ENCODE measurements around the gene FERD3L. TPM values are rescaled to one million over a fixed set of nuclear protein-coding genes. Genes with fewer than 3 reads are reported as not detected.

Gene FERD3L
- total and polyA plus RNA-seq, 2 of the 8 experiments (the other 6 are each of a cell fraction or from before 2014, with no cell fraction given) = not detected

GRCh38 chr7:19111474-19112273, 33.5 kb downstream of the FERD3L start:
- Histone ChIP-seq H3K14ac (ENCODE audit: insufficient read length) (no peak overlapping the region), H3K36me3 (ENCODE audit: control insufficient read depth in 2 of 4, insufficient read depth in 4 of 4, low read length in 3 of 4) (no peaks in the 10 kb centered on the region; a peak in 1 of 8 replicates), H4K20me1 (replicated peaks in 1 of 2; ENCODE audit: control insufficient read depth in 1 of 2, insufficient read depth in 2 of 2, low read length in 2 of 2) (peaks cover 10 to 15% of the 10 kb centered on the region in 2 experiments), H3K79me2 (ENCODE audit: control insufficient read depth in 1 of 2, insufficient read depth in 2 of 2, low read length in 2 of 2) (no peaks in the 10 kb centered on the region), H3K79me1 (ENCODE audit: low read depth, low read length) (no peaks in the 10 kb centered on the region), H3K23me2 (ENCODE audit: low read depth, low read length) (peaks cover 21% of the 10 kb centered on the region), H2BK15ac (ENCODE audit: low read length) (no peak overlapping the region), H2BK12ac (ENCODE audit: low read depth, low read length) (no peak overlapping the region), H3K27me3 (replicated peaks in 1 of 4; ENCODE audit: control insufficient read depth in 3 of 4, extremely low read depth in 1 of 4, insufficient read depth in 3 of 4, low read length in 3 of 4) (peaks cover 73 to 100% (median 87%) of the 10 kb centered on the region in 4 experiments), H3K4me3 (ENCODE audit: extremely low read depth in 1 of 4, insufficient read depth in 2 of 4, low read depth in 3 of 4, low read length in 4 of 4) (peak overlapping the region in 1 of 4 experiments; percentile 47; a peak in 2 of 8 replicates), H3K23ac (ENCODE audit: insufficient read length) (no peak overlapping the region), H2AFZ (ENCODE audit: low read length) (no peak overlapping the region), H2BK20ac (ENCODE audit: low read length) (no peak overlapping the region), H4K91ac (replicated peaks; ENCODE audit: insufficient read length, low read length) (no peak overlapping the region), H3K27ac (ENCODE audit: low read depth, low read length) (no peak overlapping the region), H2BK120ac (replicated peaks; ENCODE audit: low read depth, low read length) (no peak overlapping the region), H3K4me1 (replicated peaks in 1 of 4; ENCODE audit: control insufficient read depth in 3 of 4, insufficient read depth in 4 of 4, low read length in 3 of 4) (peaks cover 14 to 42% (median 22%) of the 10 kb centered on the region in 4 experiments), H4K8ac (ENCODE audit: extremely low read depth, insufficient read depth, low read length) (no peak overlapping the region), H3K18ac (ENCODE audit: extremely low read depth, low read length) (no peak overlapping the region), H4K5ac (ENCODE audit: insufficient read length, low read depth, low read length) (no peak overlapping the region), H2BK5ac (ENCODE audit: low read depth, low read length) (no peak overlapping the region), H3K9me3 (ENCODE audit: insufficient read depth in 2 of 2, low read depth in 1 of 2, low read length in 1 of 2) (no peaks in the 10 kb centered on the region), H2AK5ac (ENCODE audit: low read depth, low read length) (no peak overlapping the region), H3K9ac (replicated peaks in 1 of 4; ENCODE audit: extremely low read depth in 1 of 4, low read depth in 3 of 4, low read length in 3 of 4) (no peak overlapping the region), H3K4ac (replicated peaks; ENCODE audit: insufficient read length, low read depth, low read length) (no peak overlapping the region), H3K4me2 (ENCODE audit: insufficient read depth in 1 of 2, low read depth in 2 of 2, low read length in 2 of 2) (peak overlapping the region; percentile 67), H3K56ac (replicated peaks; ENCODE audit: insufficient read length, low read depth, low read length) (no peak overlapping the region)
- POLR2A ChIA-PET (ENCODE audit: partially characterized antibody) = no interaction called here
- FAIRE-seq (no peak), DNase-seq (ENCODE audit: low read depth in 1 of 2, low spot score in 2 of 2) (no peak)
- WGBS, 2 experiments (ENCODE audit: extremely low coverage in 1 of 2, insufficient coverage in 1 of 2, insufficient read length in 1 of 2, insufficient replicate concordance in 2 of 2, low coverage in 1 of 2, low lambda C conversion rate in 2 of 2, missing lambda C conversion rate in 1 of 2) = 2% methylated on average over 14 of the region's 15 CpGs; no CpG with 5 or more reads in 1 of the 2 experiments
- CTCF ChIA-PET (ENCODE audit: partially characterized antibody) = no interaction called here
- TF ChIP-seq RAD21 (IDR thresholded peaks at IDR 0.05 in 1 of 2, conservative IDR thresholded peaks at IDR 0.05 in 1 of 2; ENCODE audit: low read depth in 2 of 2, low read length in 2 of 2) = no peak
- no peak for TF ChIP-seq BRCA1 (IDR thresholded peaks at IDR 0.05; ENCODE audit: low read depth, low read length)
- TF ChIP-seq RNF2 (IDR thresholded peaks at IDR 0.05; ENCODE audit: borderline replicate concordance, low read depth, low read length, missing control alignments, poor library complexity, severe bottlenecking) = peak; percentile 84
- peak; percentile 90; the same call in 1 of the 2 replicates for TF ChIP-seq CBX8 (IDR thresholded peaks at IDR 0.05; ENCODE audit: borderline replicate concordance, low read depth, low read length)
- no peak for TF ChIP-seq RXRA (IDR thresholded peaks at IDR 0.05; ENCODE audit: insufficient read depth, low read depth, low read length)
- no peak for TF ChIP-seq EZH2 (IDR thresholded peaks at IDR 0.05; ENCODE audit: low read depth, low read length, severe bottlenecking)
- TF ChIP-seq CBX5 (IDR thresholded peaks at IDR 0.05; ENCODE audit: low read depth, low read length) = no peak
- TF ChIP-seq RFX5 (IDR thresholded peaks at IDR 0.05; ENCODE audit: borderline replicate concordance, low read depth, low read length) = no peak
- TF ChIP-seq TAF7 (optimal IDR thresholded peaks at IDR 0.05; ENCODE audit: borderline replicate concordance, low read depth, low read length) = no peak
- TF ChIP-seq NRF1 (IDR thresholded peaks at IDR 0.05; ENCODE audit: low read depth, low read length) = no peak

Data from H1 (cell line).